Endodermal cell (in vitro differentiated cells): Measurements from ENCODE around the gene SNCAIP. TPM values are rescaled to one million over a fixed set of nuclear protein-coding genes. Genes with fewer than 3 reads are reported as not detected.

Experiments used
- DNase-seq: peaks from one replicate; pipeline ENCODE4 v3.0.0-alpha.2; 2017
- H3K27ac ChIP-seq: 2 replicates; pipeline ENCODE4 v1.5.1; 2013; ENCODE audit warnings: mild to moderate bottlenecking, low read depth, low read length, moderate library complexity
- H3K27me3 ChIP-seq: 2 replicates; pipeline ENCODE4 v1.6.1; 2013; ENCODE audit warnings: mild to moderate bottlenecking, low read length, moderate library complexity; ENCODE audit not compliant: insufficient read depth, control insufficient read depth, poor library complexity, severe bottlenecking
- H3K36me3 ChIP-seq: 2 replicates; pipeline ENCODE4 v1.7.0; 2013; ENCODE audit warnings: mild to moderate bottlenecking, low read length, moderate library complexity; ENCODE audit not compliant: control insufficient read depth, insufficient read depth
- H3K4me1 ChIP-seq: one replicate; pipeline ENCODE4 v1.7.0; 2013; ENCODE audit warnings: low read length; ENCODE audit not compliant: control insufficient read depth, insufficient read depth
- H3K4me3 ChIP-seq: 2 replicates; pipeline ENCODE4 v1.5.1; 2013; ENCODE audit warnings: mild to moderate bottlenecking, low read length, moderate library complexity
- H3K9ac ChIP-seq: 2 replicates; pipeline ENCODE4 v1.6.1; 2013; ENCODE audit warnings: mild to moderate bottlenecking, low read length, moderate library complexity; ENCODE audit not compliant: poor library complexity, severe bottlenecking; ENCODE audit errors: extremely low read depth
- H3K9me3 ChIP-seq: 2 replicates; pipeline ENCODE4 v1.6.1; 2013; ENCODE audit warnings: mild to moderate bottlenecking, low read length, moderate library complexity; ENCODE audit not compliant: control insufficient read depth
- H3K27ac Mint-ChIP-seq: 2 replicates; pipeline ENCODE4 v1.8.0; 2020; ENCODE audit warnings: mixed read lengths
- H3K27me3 Mint-ChIP-seq: 2 replicates; pipeline ENCODE4 v1.8.0; 2021; ENCODE audit warnings: mild to moderate bottlenecking, mixed read lengths; ENCODE audit not compliant: insufficient read depth
- H3K36me3 Mint-ChIP-seq: 2 replicates; pipeline ENCODE4 v1.8.0; 2020; ENCODE audit warnings: low read depth, mixed read lengths
- H3K4me1 Mint-ChIP-seq: 2 replicates; pipeline ENCODE4 v1.8.0; 2020; ENCODE audit warnings: mixed read lengths
- H3K4me3 Mint-ChIP-seq: 2 replicates; pipeline ENCODE4 v1.8.0; 2020; ENCODE audit warnings: mild to moderate bottlenecking, moderate library complexity, mixed read lengths
- H3K9me3 Mint-ChIP-seq: 2 replicates; pipeline ENCODE4 v1.8.0; 2020; ENCODE audit warnings: mild to moderate bottlenecking, mixed read lengths
- whole genome bisulfite sequencing, 2 experiments: methylation state at CpG; one replicate each; pipeline versions ENCODE4 v1.1.5 to v1.1.7; 2013; ENCODE audit warnings: missing lambda C conversion rate in 2 of 2, mixed read lengths in 1 of 2; ENCODE audit not compliant: insufficient coverage in 1 of 2, insufficient read length in 1 of 2; 5-methylcytosine and 5-hydroxymethylcytosine counted together
- total RNA-seq, 2 donors: library from RNA; stranded (reverse); fragmentation: NEBNext Ultra II Directional in 1 of 2; extraction: Animal tissue kit (Norgen Biotek cat#: 25700) in 1 of 2; gene quantifications; 2 replicates in 1 of 2; 3 replicates in 1 of 2; pipeline ENCODE4 v1.2.1, GENCODE V29; 2021
- TF ChIP-seq, protein P1 (sequence below): fragments of 200-600 bp; sonication (generic); conservative IDR thresholded peaks from 2 replicates; pipeline ENCODE4 v1.5.0; 2021; ENCODE audit warnings: antibody characterized with exemption, mild to moderate bottlenecking

SNCAIP gene
- total RNA-seq, 2 donors from 2014 or later = 1.4 to 2.1 TPM

DNA sequence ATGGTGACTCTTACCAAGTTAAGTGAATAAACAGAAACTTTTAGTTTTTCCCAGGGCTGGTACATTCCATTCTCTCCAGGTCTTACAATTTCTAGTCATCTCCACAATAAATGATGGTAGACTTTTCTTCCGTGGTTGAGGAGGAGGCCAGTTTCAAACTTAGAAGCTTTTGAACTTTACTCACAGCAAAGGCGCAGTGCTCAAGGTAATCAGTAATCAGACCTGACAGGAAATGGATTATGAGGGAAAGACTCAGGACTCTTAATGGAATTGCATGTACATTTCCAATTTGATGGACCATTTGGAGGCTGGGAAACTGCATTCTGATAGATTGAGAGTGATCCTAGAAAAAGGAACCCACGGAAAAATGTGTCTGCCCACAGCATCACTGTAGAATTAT is 93.7 kb downstream of the SNCAIP start:
- no peaks in the 10 kb centered on the region for H3K4me1 ChIP-seq
- peaks cover 8% of the 10 kb centered on the region for H3K4me1 Mint-ChIP-seq
- no peak overlapping the region for H3K4me3 ChIP-seq
- no peak overlapping the region for H3K4me3 Mint-ChIP-seq
- no peaks in the 10 kb centered on the region for H3K27me3 ChIP-seq
- no peak overlapping the region for H3K9ac ChIP-seq
- H3K9me3 ChIP-seq = no peaks in the 10 kb centered on the region
- H3K9me3 Mint-ChIP-seq = no peaks in the 10 kb centered on the region
- no peak for DNase-seq
- no peaks in the 10 kb centered on the region for H3K27me3 Mint-ChIP-seq
- H3K36me3 Mint-ChIP-seq = no peaks in the 10 kb centered on the region
- 92 to 93% methylated on average over 3 of the region's 3 CpGs for WGBS, 2 experiments
- H3K27ac ChIP-seq = no peak overlapping the region
- H3K27ac Mint-ChIP-seq = no peak overlapping the region
- no peaks in the 10 kb centered on the region for H3K36me3 ChIP-seq
- TF ChIP-seq, protein P1, sequence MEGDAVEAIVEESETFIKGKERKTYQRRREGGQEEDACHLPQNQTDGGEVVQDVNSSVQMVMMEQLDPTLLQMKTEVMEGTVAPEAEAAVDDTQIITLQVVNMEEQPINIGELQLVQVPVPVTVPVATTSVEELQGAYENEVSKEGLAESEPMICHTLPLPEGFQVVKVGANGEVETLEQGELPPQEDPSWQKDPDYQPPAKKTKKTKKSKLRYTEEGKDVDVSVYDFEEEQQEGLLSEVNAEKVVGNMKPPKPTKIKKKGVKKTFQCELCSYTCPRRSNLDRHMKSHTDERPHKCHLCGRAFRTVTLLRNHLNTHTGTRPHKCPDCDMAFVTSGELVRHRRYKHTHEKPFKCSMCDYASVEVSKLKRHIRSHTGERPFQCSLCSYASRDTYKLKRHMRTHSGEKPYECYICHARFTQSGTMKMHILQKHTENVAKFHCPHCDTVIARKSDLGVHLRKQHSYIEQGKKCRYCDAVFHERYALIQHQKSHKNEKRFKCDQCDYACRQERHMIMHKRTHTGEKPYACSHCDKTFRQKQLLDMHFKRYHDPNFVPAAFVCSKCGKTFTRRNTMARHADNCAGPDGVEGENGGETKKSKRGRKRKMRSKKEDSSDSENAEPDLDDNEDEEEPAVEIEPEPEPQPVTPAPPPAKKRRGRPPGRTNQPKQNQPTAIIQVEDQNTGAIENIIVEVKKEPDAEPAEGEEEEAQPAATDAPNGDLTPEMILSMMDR = no peak

DNA sequence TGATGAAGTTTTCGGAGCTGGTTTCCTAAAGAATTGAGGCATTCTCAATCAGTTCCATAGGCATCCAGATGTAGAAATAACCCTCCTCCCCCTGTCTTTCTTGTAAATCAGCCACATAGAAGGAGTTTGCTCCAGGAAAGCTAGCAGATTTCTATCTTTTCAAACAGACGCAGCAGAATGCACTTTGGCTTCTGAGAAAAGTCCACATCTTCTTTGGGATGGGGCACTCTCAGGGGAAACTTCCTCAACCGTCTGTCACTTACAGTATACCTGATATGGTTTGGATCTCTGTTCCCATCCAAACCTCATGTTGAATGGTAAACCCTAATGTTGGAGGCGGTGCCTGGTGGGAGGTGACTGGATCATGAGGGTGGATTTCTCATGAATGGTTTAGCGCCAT is 94.1 kb downstream of the SNCAIP start:
- Histone ChIP-seq H3K4me3 (no peak overlapping the region), H3K27ac (no peak overlapping the region), H3K9ac (no peak overlapping the region), H3K36me3 (no peaks in the 10 kb centered on the region), H3K27me3 (no peaks in the 10 kb centered on the region), H3K9me3 (no peaks in the 10 kb centered on the region), H3K4me1 (no peaks in the 10 kb centered on the region)
- H3K27me3 Mint-ChIP-seq = no peaks in the 10 kb centered on the region
- no peaks in the 10 kb centered on the region for H3K9me3 Mint-ChIP-seq
- no peak for DNase-seq
- H3K4me3 Mint-ChIP-seq = no peak overlapping the region
- H3K36me3 Mint-ChIP-seq = no peaks in the 10 kb centered on the region
- no peak overlapping the region for H3K27ac Mint-ChIP-seq
- 97 to 100% methylated on average over 3 to 5 of the region's 5 CpGs for WGBS, 2 experiments
- TF ChIP-seq, protein P1 = no peak
- peaks cover 8% of the 10 kb centered on the region for H3K4me1 Mint-ChIP-seq

DNA sequence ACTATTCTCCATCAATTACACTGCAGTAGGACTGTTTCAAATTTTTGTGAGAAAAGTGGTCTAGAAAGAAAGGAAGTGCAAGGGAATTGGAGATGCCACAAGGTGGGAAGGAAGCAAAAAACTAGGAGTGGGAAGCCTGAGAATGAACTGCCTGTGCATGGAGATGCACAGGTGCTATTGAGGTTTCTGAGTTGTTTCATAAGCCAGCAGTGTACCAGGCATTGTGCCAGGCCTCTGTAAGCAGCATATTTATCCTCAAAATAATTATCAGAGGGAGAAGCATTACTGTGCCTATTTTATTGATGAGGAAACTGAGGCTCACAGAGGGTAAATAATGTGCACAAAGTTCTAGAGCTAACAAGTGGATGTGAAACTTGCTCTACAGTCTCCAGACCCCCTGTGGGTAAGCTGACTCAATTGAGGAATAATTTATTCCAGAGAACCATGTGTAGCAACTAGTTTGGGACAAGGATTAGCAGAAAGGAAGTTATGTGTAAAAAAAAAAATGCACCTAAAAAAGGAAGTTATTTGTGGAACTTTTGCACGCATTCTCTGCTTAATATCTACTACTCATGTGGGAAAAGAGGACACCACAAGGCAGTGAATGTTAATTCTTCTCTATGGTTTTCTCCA is 96.7 kb downstream of the SNCAIP start:
- no peak overlapping the region for H3K27ac Mint-ChIP-seq
- no peaks in the 10 kb centered on the region for H3K36me3 Mint-ChIP-seq
- DNase-seq = no peak
- H3K9ac ChIP-seq = no peak overlapping the region
- no peaks in the 10 kb centered on the region for H3K36me3 ChIP-seq
- H3K4me1 Mint-ChIP-seq = peaks cover 7% of the 10 kb centered on the region
- H3K9me3 Mint-ChIP-seq = no peaks in the 10 kb centered on the region
- H3K27me3 ChIP-seq = peaks cover 4% of the 10 kb centered on the region
- 83 to 100% methylated on average over 1 of the region's 1 CpG for WGBS, 2 experiments
- H3K4me1 ChIP-seq = peaks cover 4% of the 10 kb centered on the region
- H3K27ac ChIP-seq = no peak overlapping the region
- H3K4me3 Mint-ChIP-seq = no peak overlapping the region
- no peaks in the 10 kb centered on the region for H3K9me3 ChIP-seq
- no peak overlapping the region for H3K4me3 ChIP-seq
- no peaks in the 10 kb centered on the region for H3K27me3 Mint-ChIP-seq
- TF ChIP-seq, protein P1 = no peak
